NCI-H1436 treated with DMSO at 0.1 percent for 48 hours (cell line): ENCODE results near the gene PDXK.

ENCODE experiments used
- DNase-seq: peaks from one replicate; lab custom pipeline; 2025; lab: John Stamatoyannopoulos, UW

PDXK gene

GRCh38 chr21:43762303-43763128 is 43.6 kb downstream of the PDXK start:
- no peak for DNase-seq

DNA sequence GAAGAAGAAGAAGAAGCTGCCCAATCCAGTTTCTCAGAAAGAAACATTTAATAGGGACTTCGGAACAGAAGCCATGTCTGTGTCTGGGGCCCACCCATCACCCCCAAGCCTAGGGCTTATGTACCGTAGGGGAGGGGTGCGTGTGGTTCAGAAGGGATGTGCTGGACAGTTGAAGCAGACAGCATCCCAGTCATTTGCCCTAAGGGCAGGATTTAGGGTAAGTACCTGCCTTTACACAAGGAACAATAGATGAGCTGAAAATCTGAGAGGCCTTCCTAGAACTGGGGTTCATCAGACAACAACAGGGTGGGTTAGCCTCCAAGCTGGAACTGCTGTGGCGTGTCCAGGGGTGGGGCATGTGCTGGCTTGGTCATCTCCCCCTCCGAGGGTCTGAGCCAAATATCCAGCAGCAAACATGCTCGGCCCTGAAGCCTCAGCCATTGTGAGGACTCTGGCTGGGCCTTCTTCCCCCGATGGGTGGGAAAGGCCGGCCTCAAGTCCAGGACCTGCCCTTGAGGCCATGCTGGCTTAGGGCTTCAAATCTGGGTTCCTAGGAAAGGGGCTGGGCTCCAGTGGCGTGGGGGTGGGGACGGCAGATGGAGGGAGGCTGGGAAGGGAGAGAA is 45.1 kb downstream of the PDXK start:
- no peak for DNase-seq

- no peak for DNase-seq
Observed at GRCh38 chr21:43764576-43765495, 45.9 kb downstream of the PDXK start.

DNA sequence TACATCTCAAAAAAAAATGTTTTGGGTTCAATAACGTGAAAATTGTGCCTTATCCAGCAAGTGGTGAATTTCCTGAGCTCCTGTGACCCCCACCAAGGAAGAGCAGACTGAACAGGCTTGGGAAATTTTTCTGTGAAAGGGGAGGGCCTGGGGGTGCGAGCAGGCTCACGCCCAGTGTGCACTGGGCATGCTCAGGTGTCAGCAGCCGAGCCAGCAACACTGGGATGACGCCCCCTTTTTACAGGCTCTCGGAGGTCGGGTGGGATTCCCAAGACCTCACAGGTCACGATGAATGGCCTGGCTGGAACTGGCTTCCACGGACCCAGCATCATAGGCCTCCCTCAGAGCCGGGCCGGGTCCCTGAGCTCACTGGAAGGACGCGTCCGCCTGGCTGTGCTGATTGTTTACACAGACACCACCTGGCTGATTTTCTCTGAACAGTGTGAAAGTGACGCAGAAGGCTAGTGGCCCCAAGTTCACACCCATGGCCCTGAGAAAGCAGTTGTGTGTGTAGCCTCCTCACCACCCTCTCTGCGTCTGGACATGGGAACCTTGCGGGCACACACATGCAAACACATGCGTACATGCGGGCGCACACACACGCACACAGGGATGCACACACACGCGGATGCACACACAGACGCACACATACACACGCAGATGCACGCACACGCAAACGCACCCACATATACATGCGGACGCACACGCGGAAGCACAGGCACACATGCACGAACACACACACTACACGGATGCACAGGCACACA is 48.0 kb downstream of the PDXK start:
- no peak for DNase-seq

DNA sequence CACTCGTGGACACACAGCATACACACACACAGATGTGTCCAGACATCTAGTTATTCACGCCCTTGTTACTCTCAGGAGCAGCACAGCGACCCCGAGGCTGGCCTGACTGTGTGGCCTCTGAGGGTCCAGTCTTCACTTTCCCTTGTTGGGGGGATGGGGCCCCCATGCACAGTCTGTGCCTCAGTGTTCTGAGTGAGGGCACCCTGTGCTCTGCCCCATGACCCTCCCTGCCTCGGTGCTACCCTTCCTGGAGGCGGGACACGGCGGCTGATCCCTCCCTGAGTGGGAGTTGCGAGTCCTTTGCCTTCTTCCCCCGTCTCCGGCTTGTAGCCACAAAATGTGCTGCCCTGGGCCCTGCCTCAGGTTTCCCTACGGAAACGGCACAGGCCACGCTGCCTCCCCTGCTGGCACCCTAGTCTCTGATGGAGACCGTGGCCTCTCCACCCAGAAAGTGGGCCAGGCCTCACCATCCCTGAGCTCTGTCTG is 48.6 kb downstream of the PDXK start:
- DNase-seq: no peak

GRCh38 chr21:43767984-43768867 is 49.3 kb downstream of the PDXK start:
- no peak for DNase-seq

DNA sequence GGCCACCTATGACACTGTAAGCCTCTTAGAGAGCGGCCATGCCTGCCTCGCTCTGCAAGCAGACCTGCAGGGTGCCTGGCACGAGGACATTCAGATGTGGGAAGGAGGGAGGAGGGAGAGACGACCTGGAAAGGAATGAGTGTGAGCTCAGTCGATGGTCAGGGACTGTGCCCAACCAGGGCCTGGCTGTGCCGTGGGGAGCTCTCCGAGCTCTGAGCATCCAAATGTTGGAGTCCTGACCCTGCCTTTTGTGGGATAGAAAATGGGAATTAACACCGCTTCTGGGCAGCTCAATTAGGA is 49.9 kb downstream of the PDXK start:
- no peak for DNase-seq

GRCh38 chr21:43769325-43769958 is 50.5 kb downstream of the PDXK start:
- no peak for DNase-seq

DNA sequence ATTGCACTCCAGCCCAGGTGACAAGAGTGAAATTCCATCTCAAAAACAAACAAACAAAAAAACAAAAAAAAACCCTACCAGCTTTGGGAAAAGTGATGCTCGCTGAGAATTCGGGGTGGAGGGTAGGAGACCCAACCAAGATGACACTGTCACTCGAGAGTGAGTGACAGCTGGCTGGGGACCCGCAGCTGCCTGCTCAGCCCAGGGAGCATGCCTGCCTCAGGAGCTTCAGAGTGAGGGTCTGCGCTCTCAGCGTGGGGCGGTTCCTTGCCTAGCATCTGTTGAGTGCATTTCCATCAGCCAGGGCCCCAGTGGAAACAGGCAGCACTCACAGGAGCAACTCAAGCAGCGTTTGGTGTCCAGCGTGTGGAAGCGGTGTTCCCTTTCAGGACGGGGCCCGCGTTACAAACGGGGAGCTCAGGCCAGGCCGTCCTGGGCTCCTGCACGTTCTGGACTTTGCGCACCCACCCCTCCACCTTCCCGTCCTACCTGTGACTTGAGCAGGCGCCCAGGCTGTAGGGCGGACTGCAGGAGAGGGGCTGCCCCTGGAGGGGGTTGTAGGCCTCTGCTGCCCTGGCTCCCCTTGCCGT is 51.2 kb downstream of the PDXK start:
- no peak for DNase-seq

- no peak for DNase-seq
Observed at GRCh38 chr21:43771199-43771675, 52.3 kb downstream of the PDXK start.

DNA sequence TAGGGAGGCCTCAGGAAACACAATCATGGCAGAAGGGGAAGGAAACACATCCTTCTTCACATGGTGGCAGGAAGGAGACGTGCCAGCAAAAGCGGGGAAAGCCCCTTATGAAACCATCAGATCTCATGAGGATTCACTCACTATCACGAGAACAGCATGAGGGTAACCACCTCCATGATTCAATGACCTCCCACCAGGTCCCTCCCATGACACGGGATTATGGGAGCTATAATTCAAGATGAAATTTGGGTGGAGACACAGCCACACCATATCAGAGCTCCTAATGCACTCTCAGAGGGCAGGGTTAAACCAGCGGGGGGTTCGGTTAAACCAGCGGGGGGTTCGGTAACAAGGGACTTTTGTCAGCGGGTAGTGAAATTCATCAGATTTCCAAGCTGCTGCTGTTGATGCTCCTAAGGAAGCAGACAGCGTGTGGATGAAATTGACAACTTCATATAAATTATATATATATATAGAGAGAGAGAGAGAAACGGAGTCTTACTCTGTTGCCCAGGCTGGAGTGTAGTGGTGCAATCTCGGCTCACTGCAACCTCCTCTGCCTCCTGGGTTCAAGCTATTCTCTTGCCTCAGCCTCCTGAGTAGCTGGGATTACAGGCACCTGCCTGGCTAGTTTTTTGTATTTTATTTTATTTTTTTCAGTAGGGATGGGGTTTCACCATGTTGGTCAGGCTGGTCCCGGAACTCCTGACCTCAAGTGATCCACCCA is 52.9 kb downstream of the PDXK start:
- no peak for DNase-seq

DNA sequence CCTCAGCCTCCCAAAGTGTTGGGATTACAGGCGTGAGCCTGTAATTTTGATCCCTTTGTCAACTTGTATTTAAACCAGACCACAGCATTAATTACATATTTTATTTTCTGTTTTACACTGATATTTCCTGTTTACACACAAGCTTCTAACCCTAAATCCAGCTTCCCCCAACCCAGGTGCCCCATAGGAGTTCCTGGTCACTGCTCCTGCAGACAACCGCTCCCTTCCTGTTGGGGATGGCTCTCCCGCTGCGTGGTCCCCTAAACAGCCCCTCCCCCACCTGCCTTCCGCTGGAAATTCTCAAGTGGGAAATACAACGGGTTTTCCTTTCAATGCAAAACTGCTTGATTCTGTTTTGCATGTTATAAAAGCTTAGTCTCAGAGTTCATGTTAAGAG is 53.5 kb downstream of the PDXK start:
- no peak for DNase-seq

DNA sequence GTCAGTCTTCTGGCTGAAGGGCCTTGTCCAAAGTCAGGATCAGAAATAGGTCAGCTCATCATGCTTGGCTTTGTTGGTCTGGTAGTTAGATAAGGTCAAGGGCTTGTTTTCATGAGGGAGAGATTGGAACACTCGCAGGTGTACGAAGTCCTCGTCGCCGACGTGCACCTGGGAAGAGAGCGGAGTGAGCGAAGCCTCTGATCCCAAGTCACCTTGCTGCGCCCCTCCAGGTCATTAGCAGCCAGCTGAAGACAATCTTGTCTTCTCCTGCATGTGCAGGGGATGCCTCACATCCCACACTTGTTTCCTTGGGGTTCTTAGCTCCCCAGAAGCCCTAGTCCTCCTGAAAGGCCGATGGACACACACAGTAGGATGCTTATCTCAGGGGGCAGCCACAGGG is 55.2 kb downstream of the PDXK start:
- DNase-seq: no peak

- DNase-seq: no peak
Observed at GRCh38 chr21:43775190-43775589, 56.3 kb downstream of the PDXK start.

GRCh38 chr21:43775795-43776430 is 57.0 kb downstream of the PDXK start, which contains the start of gene CSTB:
Gene CSTB (minus strand): TSS chr21:43776308. CDS start chr21:43776269, 39 bp downstream.
- DNase-seq: no peak

GRCh38 chr21:43777953-43778352 is 59.0 kb downstream of the PDXK start:
- no peak for DNase-seq

GRCh38 chr21:43778469-43779335 is 59.8 kb downstream of the PDXK start:
- no peak for DNase-seq

GRCh38 chr21:43779660-43780059 is 60.7 kb downstream of the PDXK start:
- DNase-seq: no peak
